ENCODE measurements around the gene DDX28. TPM values are rescaled to one million over a fixed set of nuclear protein-coding genes. Genes with fewer than 3 reads are reported as not detected.

DDX28 gene
- 9.7 TPM for total RNA-seq

GRCh38 chr16:68022728-68023537 lies at the start of gene DDX28, which contains the start of gene DUS2:
DDX28 (minus strand) TSS chr16:68023232; CDS start chr16:68023202, 30 bp downstream.
DUS2 (plus strand) TSS chr16:68023284; CDS start chr16:68038024, 14,740 bp downstream.
- peak; percentile 97 for DNase-seq

GRCh38 chr16:68072038-68072695 lies 49.1 kb upstream of the DDX28 start:
- DNase-seq: peak; percentile 69

GRCh38 chr16:68071518-68071901 lies 48.5 kb upstream of the DDX28 start:
- DNase-seq: no peak

GRCh38 chr16:68070806-68071517 lies 47.9 kb upstream of the DDX28 start:
- no peak for DNase-seq

- DNase-seq: no peak
These were observed 47.3 kb upstream of the DDX28 start for GRCh38 chr16:68070249-68070730.

GRCh38 chr16:68069511-68070248 lies 46.6 kb upstream of the DDX28 start:
- DNase-seq: peak; percentile 92

- no peak for DNase-seq
These were observed 45.9 kb upstream of the DDX28 start for GRCh38 chr16:68068926-68069325.

GRCh38 chr16:68066763-68067162 lies 43.7 kb upstream of the DDX28 start:
- no peak for DNase-seq

- DNase-seq: no peak
These were observed 42.8 kb upstream of the DDX28 start for GRCh38 chr16:68065716-68066305.

GRCh38 chr16:68064791-68065365 lies 41.8 kb upstream of the DDX28 start:
- DNase-seq: peak; percentile 79

GRCh38 chr16:68062910-68063393 lies 39.9 kb upstream of the DDX28 start:
- no peak for DNase-seq

GRCh38 chr16:68061396-68061795 lies 38.4 kb upstream of the DDX28 start:
- no peak for DNase-seq

- DNase-seq: no peak
These were observed 36.8 kb upstream of the DDX28 start for GRCh38 chr16:68059804-68060203.

- no peak for DNase-seq
These were observed 32.4 kb upstream of the DDX28 start for GRCh38 chr16:68055395-68055794.

- no peak for DNase-seq
These were observed 26.4 kb upstream of the DDX28 start for GRCh38 chr16:68049449-68049848.

GRCh38 chr16:68047987-68048386 lies 25.0 kb upstream of the DDX28 start:
- DNase-seq: no peak

GRCh38 chr16:68046106-68046505 lies 23.1 kb upstream of the DDX28 start:
- DNase-seq: peak; percentile 14

- DNase-seq: no peak
These were observed 18.8 kb upstream of the DDX28 start for GRCh38 chr16:68041783-68042182.

- DNase-seq: peak; percentile 76
These were observed 17.7 kb upstream of the DDX28 start for GRCh38 chr16:68040506-68041288.
